MCF 10A (cell line): ENCODE measurements around the gene MICOS13. TPM values are rescaled to one million over a fixed set of nuclear protein-coding genes. Genes with fewer than 3 reads are reported as not detected.
A peak's percentile ranks its signal among the peaks of the same experiment; 100 is the strongest.

Experiments used
- BruUV-seq: library from RNA; stranded (reverse); fragments of 400-500 nt; replicated peaks from 2 replicates; lab custom pipeline; 2021; lab: Mats Ljungman, UMichigan
- CTCF ChIA-PET: fragments of 300-600 bp; sonication (Branson Sonifier 250); formaldehyde crosslinking; extraction: SDS; loops from one replicate; lab custom pipeline; 2021; ENCODE audit warnings: antibody characterized with exemption, inconsistent platforms; lab: Yijun Ruan, JAX
- POLR2A ChIA-PET: fragments of 300-600, 350-650 bp; sonication (Branson Sonifier 250); formaldehyde crosslinking; extraction: SDS; loops from one replicate; lab custom pipeline; 2020; ENCODE audit warnings: antibody characterized with exemption, inconsistent platforms; lab: Yijun Ruan, JAX
- DNase-seq: peaks from one replicate; pipeline ENCODE4 v3.0.0-alpha.2; 2018; ENCODE audit not compliant: unreplicated experiment
- H3K27ac Mint-ChIP-seq: one replicate; pipeline ENCODE4 v1.8.0; 2022; ENCODE audit warnings: mild to moderate bottlenecking, low read depth, mixed read lengths; ENCODE audit not compliant: unreplicated experiment
- H3K27me3 Mint-ChIP-seq: one replicate; pipeline ENCODE4 v1.8.0; 2022; ENCODE audit warnings: mixed read lengths; ENCODE audit not compliant: insufficient read depth, unreplicated experiment
- H3K36me3 Mint-ChIP-seq: one replicate; pipeline ENCODE4 v1.8.0; 2022; ENCODE audit warnings: mild to moderate bottlenecking, moderate library complexity, mixed read lengths; ENCODE audit not compliant: insufficient read depth, unreplicated experiment
- H3K4me1 Mint-ChIP-seq: one replicate; pipeline ENCODE4 v1.8.0; 2022; ENCODE audit warnings: mixed read lengths; ENCODE audit not compliant: insufficient read depth, unreplicated experiment
- H3K4me3 Mint-ChIP-seq: one replicate; pipeline ENCODE4 v1.8.0; 2022; ENCODE audit warnings: mild to moderate bottlenecking, moderate library complexity, mixed read lengths; ENCODE audit not compliant: unreplicated experiment
- H3K9me3 Mint-ChIP-seq: one replicate; pipeline ENCODE4 v1.8.0; 2022; ENCODE audit warnings: mixed read lengths; ENCODE audit not compliant: unreplicated experiment
- intact Hi-C: fragments of 100-400 bp; cut with micrococcal nuclease; formaldehyde crosslinking; loops from 2 replicates; pipeline ENCODE4 v1.14.1; 2022
- total RNA-seq: library from RNA; stranded (reverse); gene quantifications from 2 replicates; pipeline ENCODE4 v1.2.3, GENCODE V29; 2022
- TF ChIP-seq, protein P1 (sequence below): fragments of 200-600 bp; IDR thresholded peaks from one replicate; pipeline ENCODE4 v1.8.0; 2022; ENCODE audit warnings: antibody characterized with exemption, mild to moderate bottlenecking; ENCODE audit not compliant: unreplicated experiment

The MICOS13 gene
- total RNA-seq, 1 experiment from 2014 or later = 73.0 TPM

DNA sequence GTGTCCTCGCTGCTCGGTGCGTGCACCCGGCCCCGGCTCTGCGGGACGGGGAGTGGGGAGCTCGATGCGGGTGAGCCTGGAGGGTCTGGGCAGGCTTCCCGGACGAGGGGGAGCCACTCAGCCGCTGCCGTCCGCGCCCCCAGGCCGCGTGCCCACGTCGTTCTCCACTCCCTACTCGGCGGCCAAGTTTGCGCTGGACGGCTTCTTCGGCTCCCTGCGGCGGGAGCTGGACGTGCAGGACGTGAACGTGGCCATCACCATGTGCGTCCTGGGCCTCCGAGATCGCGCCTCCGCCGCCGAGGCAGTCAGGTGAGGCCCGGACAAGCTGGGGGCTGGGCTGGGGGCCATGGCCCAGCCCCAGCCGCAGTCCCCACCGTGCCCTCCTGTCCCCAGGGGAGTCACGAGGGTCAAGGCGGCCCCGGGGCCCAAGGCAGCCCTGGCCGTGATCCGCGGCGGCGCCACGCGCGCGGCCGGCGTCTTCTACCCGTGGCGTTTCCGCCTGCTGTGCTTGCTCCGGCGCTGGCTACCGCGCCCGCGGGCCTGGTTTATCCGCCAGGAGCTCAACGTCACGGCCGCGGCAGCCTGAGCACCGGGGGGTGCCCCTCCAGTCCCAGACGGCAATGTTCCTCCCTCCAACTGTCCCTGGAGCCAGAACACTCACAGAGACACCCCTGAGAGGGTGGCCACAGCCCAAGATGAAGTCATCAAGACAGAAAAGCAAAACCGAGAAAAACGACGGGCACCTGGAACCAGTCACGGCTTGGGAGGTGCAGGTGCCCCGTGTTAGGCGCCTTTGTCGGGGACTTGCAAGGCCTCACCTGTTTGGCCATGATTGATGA, 7.3 kb upstream of the MICOS13 start:
- H3K27ac Mint-ChIP-seq = no peak overlapping the region
- H3K4me1 Mint-ChIP-seq = peaks cover 6% of the 10 kb centered on the region
- no peak for DNase-seq
- no peaks in the 10 kb centered on the region for H3K9me3 Mint-ChIP-seq
- H3K4me3 Mint-ChIP-seq = peak overlapping the region; percentile 73
- no TSS peak for BruUV-seq
- H3K36me3 Mint-ChIP-seq = peaks cover 35% of the 10 kb centered on the region
- CTCF ChIA-PET = interaction anchor here (0.5 to 2.1 kb wide), 15 partner anchors 10 to 1366 kb away, joined by 3 to 8 read pairs (median 4); partner anchors contain the start of genes CATSPERD and LONP1
- TF ChIP-seq, protein P1, sequence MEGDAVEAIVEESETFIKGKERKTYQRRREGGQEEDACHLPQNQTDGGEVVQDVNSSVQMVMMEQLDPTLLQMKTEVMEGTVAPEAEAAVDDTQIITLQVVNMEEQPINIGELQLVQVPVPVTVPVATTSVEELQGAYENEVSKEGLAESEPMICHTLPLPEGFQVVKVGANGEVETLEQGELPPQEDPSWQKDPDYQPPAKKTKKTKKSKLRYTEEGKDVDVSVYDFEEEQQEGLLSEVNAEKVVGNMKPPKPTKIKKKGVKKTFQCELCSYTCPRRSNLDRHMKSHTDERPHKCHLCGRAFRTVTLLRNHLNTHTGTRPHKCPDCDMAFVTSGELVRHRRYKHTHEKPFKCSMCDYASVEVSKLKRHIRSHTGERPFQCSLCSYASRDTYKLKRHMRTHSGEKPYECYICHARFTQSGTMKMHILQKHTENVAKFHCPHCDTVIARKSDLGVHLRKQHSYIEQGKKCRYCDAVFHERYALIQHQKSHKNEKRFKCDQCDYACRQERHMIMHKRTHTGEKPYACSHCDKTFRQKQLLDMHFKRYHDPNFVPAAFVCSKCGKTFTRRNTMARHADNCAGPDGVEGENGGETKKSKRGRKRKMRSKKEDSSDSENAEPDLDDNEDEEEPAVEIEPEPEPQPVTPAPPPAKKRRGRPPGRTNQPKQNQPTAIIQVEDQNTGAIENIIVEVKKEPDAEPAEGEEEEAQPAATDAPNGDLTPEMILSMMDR = no peak
- no peaks in the 10 kb centered on the region for H3K27me3 Mint-ChIP-seq
- intact Hi-C loops = no loop called here
- POLR2A ChIA-PET = interaction anchor here (0.7 to 3.1 kb wide), 4 partner anchors 12 to 905 kb away, joined by 4 to 34 read pairs (median 10); partner anchors contain the start of genes CATSPERD, LONP1, SAFB and SAFB2

DNA sequence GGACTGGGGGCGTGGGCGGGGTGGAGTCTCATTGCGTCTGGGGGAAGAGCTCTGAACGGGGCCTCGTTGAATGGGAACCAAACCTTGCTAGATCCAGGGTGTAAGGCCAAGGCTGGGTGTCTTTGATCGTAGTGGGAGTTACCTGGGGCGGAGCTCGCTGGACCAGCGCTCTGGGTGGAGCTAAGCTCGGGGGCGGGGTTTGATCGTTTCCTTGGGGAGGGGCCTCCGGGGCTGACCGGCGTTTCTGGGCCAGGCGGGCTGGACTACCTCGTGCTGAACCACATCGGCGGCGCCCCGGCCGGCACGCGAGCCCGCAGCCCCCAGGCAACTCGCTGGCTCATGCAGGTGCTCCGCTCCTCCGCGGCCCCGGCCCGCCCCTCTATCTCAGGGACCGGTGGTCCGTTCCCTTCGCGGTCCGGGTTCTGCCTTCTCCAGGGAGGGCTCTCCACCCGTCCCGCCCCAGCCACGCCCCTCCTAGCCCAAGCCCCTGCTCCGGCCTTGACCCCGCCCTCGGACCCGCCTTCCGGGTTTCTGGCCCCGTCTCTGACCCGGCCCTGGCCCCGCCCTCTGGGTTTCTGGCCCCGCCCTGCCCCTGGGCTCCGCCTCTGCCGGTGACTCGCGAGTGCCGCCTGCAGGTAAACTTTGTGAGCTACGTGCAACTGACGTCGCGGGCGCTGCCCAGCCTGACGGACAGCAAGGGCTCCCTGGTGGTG, 6.5 kb upstream of the MICOS13 start:
- intact Hi-C loops = no loop called here
- Mint-ChIP-seq H3K36me3 (peaks cover 27% of the 10 kb centered on the region), H3K9me3 (no peaks in the 10 kb centered on the region)

DNA sequence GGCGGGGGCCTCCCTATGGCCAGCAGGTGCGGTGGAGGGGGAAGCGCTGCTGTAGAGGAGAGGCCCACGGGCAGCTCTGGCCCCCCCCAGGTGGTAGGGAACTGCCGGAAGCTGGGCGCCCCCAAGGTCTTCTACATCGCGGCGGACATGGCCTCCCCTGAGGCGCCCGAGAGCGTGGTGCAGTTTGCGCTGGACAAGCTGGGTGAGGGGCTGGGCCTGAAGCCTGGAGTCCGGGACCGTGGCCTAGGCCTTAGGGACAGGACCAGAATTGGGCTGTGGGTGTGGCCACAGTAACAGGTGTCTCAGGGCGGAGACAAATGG, 6.0 kb upstream of the MICOS13 start:
- peaks cover 18% of the 10 kb centered on the region for H3K4me1 Mint-ChIP-seq

More for the DNA sequence above, 6.5 kb upstream of the MICOS13 start:
- Mint-ChIP-seq H3K4me1 (peaks cover 13% of the 10 kb centered on the region), H3K27me3 (no peaks in the 10 kb centered on the region), H3K4me3 (peak overlapping the region; percentile 73), H3K27ac (no peak overlapping the region)
- ChIA-PET CTCF (interaction anchor here (0.6 to 2.1 kb wide), 15 partner anchors 9 to 1365 kb away, joined by 3 to 8 read pairs (median 3); partner anchors contain the start of genes CATSPERD and LONP1), POLR2A (interaction anchor here (0.5 to 3.1 kb wide), 7 partner anchors 13 to 904 kb away, joined by 3 to 34 read pairs (median 4); partner anchors contain the start of genes CATSPERD, LONP1, SAFB and SAFB2)
- TF ChIP-seq, protein P1 = peak; percentile 81
- DNase-seq = peak; percentile 97
- no TSS peak for BruUV-seq

More for the DNA sequence above, 6.0 kb upstream of the MICOS13 start:
- DNase-seq = no peak
- Mint-ChIP-seq H3K27ac (no peak overlapping the region), H3K27me3 (no peaks in the 10 kb centered on the region), H3K9me3 (no peaks in the 10 kb centered on the region), H3K4me3 (peak overlapping the region; percentile 73), H3K36me3 (peaks cover 22% of the 10 kb centered on the region)
- BruUV-seq = no TSS peak
- TF ChIP-seq, protein P1 = no peak
- intact Hi-C loops = no loop called here
- ChIA-PET CTCF (interaction anchor here (0.6 to 2.1 kb wide), 4 partner anchors 9 to 108 kb away, joined by 3 to 8 read pairs (median 3); no protein-coding TSS in a partner anchor), POLR2A (interaction anchor here (0.9 to 3.1 kb wide), 5 partner anchors 13 to 71 kb away, joined by 3 to 34 read pairs (median 4); partner anchors contain the start of genes CATSPERD, LONP1, SAFB and SAFB2)
